GM12892 (cell line): ENCODE measurements around the gene GALNT2.

Experiments
- POLR2A ChIP-seq: IDR thresholded peaks from 2 replicates; pipeline ENCODE4 v1.6.1; 2011; ENCODE audit warnings: low read depth, low read length, control low read depth
- POLR2AphosphoS5 ChIP-seq: IDR thresholded peaks from 2 replicates; pipeline ENCODE4 v1.6.1; 2011; ENCODE audit warnings: low read depth, low read length, control low read depth

DNA sequence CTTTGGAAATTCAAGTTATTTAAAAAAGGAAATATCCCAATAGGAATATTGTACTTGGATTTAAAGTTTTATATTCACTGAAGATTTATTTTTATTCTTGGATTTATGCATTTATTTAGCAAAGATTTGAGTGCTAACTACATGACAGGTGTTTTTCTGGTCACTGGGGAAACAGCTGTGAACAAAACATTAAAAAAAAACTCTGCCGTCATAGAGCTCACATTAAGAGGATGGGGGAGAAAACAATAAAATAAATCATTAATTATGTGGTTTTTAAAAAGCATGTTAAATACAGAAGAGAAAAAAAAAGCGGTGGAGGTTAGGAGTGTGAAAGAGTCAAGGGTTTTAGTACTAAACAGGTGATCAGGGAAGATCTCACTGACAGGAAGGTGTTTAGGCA lies 149.9 kb downstream of the GALNT2 start:
- no peak for TF ChIP-seq POLR2A
- no peak for TF ChIP-seq POLR2AphosphoS5
